ENCODE measurements around the gene RNPC3. TPM values are rescaled to one million over a fixed set of nuclear protein-coding genes. Genes with fewer than 3 reads are reported as not detected.

Gene RNPC3
- total and polyA plus RNA-seq, 9 of the 15 experiments (the other 6 are each of a cell fraction or from before 2014, with no cell fraction given) = 5.4 to 31.4 (median 17.1) TPM

GRCh38 chr1:103477101-103477500 is 48.4 kb upstream of the RNPC3 start (continued):
- TF ChIP-seq, protein P1, sequence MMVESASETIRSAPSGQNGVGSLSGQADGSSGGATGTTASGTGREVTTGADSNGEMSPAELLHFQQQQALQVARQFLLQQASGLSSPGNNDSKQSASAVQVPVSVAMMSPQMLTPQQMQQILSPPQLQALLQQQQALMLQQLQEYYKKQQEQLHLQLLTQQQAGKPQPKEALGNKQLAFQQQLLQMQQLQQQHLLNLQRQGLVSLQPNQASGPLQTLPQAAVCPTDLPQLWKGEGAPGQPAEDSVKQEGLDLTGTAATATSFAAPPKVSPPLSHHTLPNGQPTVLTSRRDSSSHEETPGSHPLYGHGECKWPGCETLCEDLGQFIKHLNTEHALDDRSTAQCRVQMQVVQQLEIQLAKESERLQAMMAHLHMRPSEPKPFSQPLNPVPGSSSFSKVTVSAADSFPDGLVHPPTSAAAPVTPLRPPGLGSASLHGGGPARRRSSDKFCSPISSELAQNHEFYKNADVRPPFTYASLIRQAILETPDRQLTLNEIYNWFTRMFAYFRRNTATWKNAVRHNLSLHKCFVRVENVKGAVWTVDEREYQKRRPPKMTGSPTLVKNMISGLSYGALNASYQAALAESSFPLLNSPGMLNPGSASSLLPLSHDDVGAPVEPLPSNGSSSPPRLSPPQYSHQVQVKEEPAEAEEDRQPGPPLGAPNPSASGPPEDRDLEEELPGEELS (CRISPR knock-in tag; IDR thresholded peaks at IDR 0.05; ENCODE audit: borderline replicate concordance) = no peak

- Histone ChIP-seq H3K79me2 (ENCODE audit: control insufficient read depth, insufficient read depth, low read length) (no peaks in the 10 kb centered on the region), H3K9me3 (replicated peaks; ENCODE audit: control insufficient read depth, insufficient read depth, low read depth, low read length) (no peaks in the 10 kb centered on the region), H3K36me3 (ENCODE audit: control insufficient read depth, insufficient read depth, low read length) (no peaks in the 10 kb centered on the region), H3K27ac (ENCODE audit: extremely low read depth, low read depth, low read length) (no peak overlapping the region), H3K4me3 (no peak overlapping the region), H3K9me1 (ENCODE audit: control insufficient read depth, insufficient read depth, low read length) (no peaks in the 10 kb centered on the region), H3K4me2 (ENCODE audit: insufficient read depth, low read length) (no peak overlapping the region), H2AFZ (ENCODE audit: low read depth, low read length) (no peak overlapping the region), H3K9ac (ENCODE audit: insufficient read depth in 1 of 2, low read depth in 2 of 2, low read length in 2 of 2) (no peak overlapping the region), H3K27me3 (ENCODE audit: control insufficient read depth in 2 of 2, insufficient read depth in 2 of 2, low read length in 2 of 2) (no peaks in the 10 kb centered on the region), H4K20me1 (replicated peaks; ENCODE audit: control insufficient read depth, insufficient read depth, low read length) (no peaks in the 10 kb centered on the region), H3K4me1 (replicated peaks in 1 of 2; ENCODE audit: control insufficient read depth in 2 of 2, insufficient read depth in 2 of 2, low read length in 2 of 2) (no peaks in the 10 kb centered on the region)
- intact Hi-C loops (cut with micrococcal nuclease) (no loop called here), in situ Hi-C loops (cut with MboI) (no loop called here)
- no peak for ATAC-seq
- DNase-seq (ENCODE audit: extremely low read depth in 1 of 4, low spot score in 3 of 4) = no peak
- BruUV-seq (replicated peaks) = no TSS peak
- POLR2A ChIA-PET = no interaction called here
- CTCF ChIA-PET (ENCODE audit: low intra/inter-chr PET ratio) = no interaction called here
- FAIRE-seq = no peak
- TF ChIP-seq GABPB1 (CRISPR knock-in tag; IDR thresholded peaks at IDR 0.05) (no peak), PML (IDR thresholded peaks at IDR 0.05; ENCODE audit: low read length) (no peak), ELF1 (tag; IDR thresholded peaks at IDR 0.05) (no peak), ESRRB (CRISPR knock-in tag; IDR thresholded peaks at IDR 0.05; ENCODE audit: borderline replicate concordance) (no peak), RBM15 (IDR thresholded peaks at IDR 0.05; ENCODE audit: insufficient read depth, low read length) (no peak), SMARCE1 (IDR thresholded peaks at IDR 0.05) (no peak), KAT7 (CRISPR knock-in tag; IDR thresholded peaks at IDR 0.05; ENCODE audit: borderline replicate concordance) (no peak), TCF7L2 (IDR thresholded peaks at IDR 0.05; ENCODE audit: low read depth, low read length) (no peak), SAP30 (IDR thresholded peaks at IDR 0.05; ENCODE audit: borderline replicate concordance, insufficient read depth, low read depth, low read length, poor library complexity, severe bottlenecking) (no peak)
- TF ChIP-seq, protein P2, sequence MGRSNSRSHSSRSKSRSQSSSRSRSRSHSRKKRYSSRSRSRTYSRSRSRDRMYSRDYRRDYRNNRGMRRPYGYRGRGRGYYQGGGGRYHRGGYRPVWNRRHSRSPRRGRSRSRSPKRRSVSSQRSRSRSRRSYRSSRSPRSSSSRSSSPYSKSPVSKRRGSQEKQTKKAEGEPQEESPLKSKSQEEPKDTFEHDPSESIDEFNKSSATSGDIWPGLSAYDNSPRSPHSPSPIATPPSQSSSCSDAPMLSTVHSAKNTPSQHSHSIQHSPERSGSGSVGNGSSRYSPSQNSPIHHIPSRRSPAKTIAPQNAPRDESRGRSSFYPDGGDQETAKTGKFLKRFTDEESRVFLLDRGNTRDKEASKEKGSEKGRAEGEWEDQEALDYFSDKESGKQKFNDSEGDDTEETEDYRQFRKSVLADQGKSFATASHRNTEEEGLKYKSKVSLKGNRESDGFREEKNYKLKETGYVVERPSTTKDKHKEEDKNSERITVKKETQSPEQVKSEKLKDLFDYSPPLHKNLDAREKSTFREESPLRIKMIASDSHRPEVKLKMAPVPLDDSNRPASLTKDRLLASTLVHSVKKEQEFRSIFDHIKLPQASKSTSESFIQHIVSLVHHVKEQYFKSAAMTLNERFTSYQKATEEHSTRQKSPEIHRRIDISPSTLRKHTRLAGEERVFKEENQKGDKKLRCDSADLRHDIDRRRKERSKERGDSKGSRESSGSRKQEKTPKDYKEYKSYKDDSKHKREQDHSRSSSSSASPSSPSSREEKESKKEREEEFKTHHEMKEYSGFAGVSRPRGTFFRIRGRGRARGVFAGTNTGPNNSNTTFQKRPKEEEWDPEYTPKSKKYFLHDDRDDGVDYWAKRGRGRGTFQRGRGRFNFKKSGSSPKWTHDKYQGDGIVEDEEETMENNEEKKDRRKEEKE (IDR thresholded peaks at IDR 0.05; ENCODE audit: borderline replicate concordance in 1 of 2, control insufficient read depth in 1 of 2, low read depth in 2 of 2, low read length in 1 of 2) = no peak
- TF ChIP-seq, protein P3, sequence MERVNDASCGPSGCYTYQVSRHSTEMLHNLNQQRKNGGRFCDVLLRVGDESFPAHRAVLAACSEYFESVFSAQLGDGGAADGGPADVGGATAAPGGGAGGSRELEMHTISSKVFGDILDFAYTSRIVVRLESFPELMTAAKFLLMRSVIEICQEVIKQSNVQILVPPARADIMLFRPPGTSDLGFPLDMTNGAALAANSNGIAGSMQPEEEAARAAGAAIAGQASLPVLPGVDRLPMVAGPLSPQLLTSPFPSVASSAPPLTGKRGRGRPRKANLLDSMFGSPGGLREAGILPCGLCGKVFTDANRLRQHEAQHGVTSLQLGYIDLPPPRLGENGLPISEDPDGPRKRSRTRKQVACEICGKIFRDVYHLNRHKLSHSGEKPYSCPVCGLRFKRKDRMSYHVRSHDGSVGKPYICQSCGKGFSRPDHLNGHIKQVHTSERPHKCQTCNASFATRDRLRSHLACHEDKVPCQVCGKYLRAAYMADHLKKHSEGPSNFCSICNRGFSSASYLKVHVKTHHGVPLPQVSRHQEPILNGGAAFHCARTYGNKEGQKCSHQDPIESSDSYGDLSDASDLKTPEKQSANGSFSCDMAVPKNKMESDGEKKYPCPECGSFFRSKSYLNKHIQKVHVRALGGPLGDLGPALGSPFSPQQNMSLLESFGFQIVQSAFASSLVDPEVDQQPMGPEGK (CRISPR knock-in tag; IDR thresholded peaks at IDR 0.05; ENCODE audit: borderline replicate concordance) = no peak
Observed at GRCh38 chr1:103489935-103490334, 35.6 kb upstream of the RNPC3 start.
